Stimulated activated CD4-positive, alpha-beta T cell treated with anti-CD3 and anti-CD28 coated beads, Interleukin-2, amount 100 ng/mL, for 24 hours (primary cell): Measurements from ENCODE around the gene CDK5R2.

Experiments used
- DNase-seq, 2 donors: peaks; one replicate each; pipeline ENCODE4 v3.0.0-alpha.2; 2020

Gene CDK5R2

GRCh38 chr2:218962859-218963492, 3.5 kb downstream of the CDK5R2 start:
- DNase-seq, result peak; percentile 69 to 71

- no peak for DNase-seq
Measured at GRCh38 chr2:218963601-218964000, 4.1 kb downstream of the CDK5R2 start.

- DNase-seq, result no peak
Measured at GRCh38 chr2:218964041-218964771, 4.7 kb downstream of the CDK5R2 start.

- DNase-seq, result no peak
Measured at GRCh38 chr2:218970894-218971293, 11.4 kb downstream of the CDK5R2 start.

- DNase-seq, result no peak
Measured at GRCh38 chr2:218975060-218975777, 15.8 kb downstream of the CDK5R2 start.

- peak; percentile 88 to 90 for DNase-seq
Measured at GRCh38 chr2:218979846-218980734, 20.6 kb downstream of the CDK5R2 start.

- DNase-seq, result no peak
Measured at GRCh38 chr2:218980735-218981389, 21.4 kb downstream of the CDK5R2 start.

- no peak for DNase-seq
Measured at GRCh38 chr2:218981390-218981880, 22.0 kb downstream of the CDK5R2 start.

GRCh38 chr2:218981881-218982585, 22.6 kb downstream of the CDK5R2 start:
- peak in 1 of 2 donors; percentile 51 for DNase-seq

- no peak for DNase-seq
Measured at GRCh38 chr2:218982586-218983262, 23.3 kb downstream of the CDK5R2 start.

GRCh38 chr2:218983263-218983933, 23.9 kb downstream of the CDK5R2 start:
- no peak for DNase-seq

- DNase-seq, result no peak
Measured at GRCh38 chr2:218983934-218984238, 24.4 kb downstream of the CDK5R2 start.

- no peak for DNase-seq
Measured at GRCh38 chr2:218984239-218985020, 25.0 kb downstream of the CDK5R2 start.

GRCh38 chr2:218985021-218985324, 25.5 kb downstream of the CDK5R2 start, which contains the start of gene FEV:
TSS of gene FEV (minus strand) at chr2:218985184. CDS start at chr2:218985075, 109 bp downstream.
- DNase-seq, result no peak

GRCh38 chr2:218985325-218986091, 26.0 kb downstream of the CDK5R2 start:
- no peak for DNase-seq

GRCh38 chr2:218986148-218986761, 26.8 kb downstream of the CDK5R2 start:
- peak in 1 of 2 donors; percentile 16 for DNase-seq

GRCh38 chr2:218988164-218988563, 28.7 kb downstream of the CDK5R2 start:
- DNase-seq, result no peak

- DNase-seq, result no peak
Measured at GRCh38 chr2:218988650-218989049, 29.2 kb downstream of the CDK5R2 start.
